CD8-positive, alpha-beta memory T cell (primary cell): ENCODE results near the gene FAM3B. TPM values are rescaled to one million over a fixed set of nuclear protein-coding genes. Genes with fewer than 3 reads are reported as not detected.
A peak's percentile ranks its signal among the peaks of the same experiment; 100 is the strongest.

Experiments
- CTCF ChIA-PET: fragments of 350-600 bp; sonication (Branson Sonifier 250); formaldehyde crosslinking; loops from one replicate; lab custom pipeline; 2021; ENCODE audit warnings: antibody characterized with exemption; lab: Charles Lee
- POLR2A ChIA-PET: fragments of 350-600 bp; sonication (Branson Sonifier 250); formaldehyde crosslinking; loops from one replicate; lab custom pipeline; 2021; ENCODE audit warnings: antibody characterized with exemption; lab: Charles Lee
- DNase-seq, 5 donors: peaks; one replicate each; pipeline versions ENCODE4 v3.0.0 to v3.0.0-alpha.2; 2020 to 2022; ENCODE audit warnings: mixed read lengths in 1 of 5
- H3K27ac ChIP-seq: one replicate; pipeline ENCODE4 v1.7.0; 2013; ENCODE audit warnings: low read depth, mild to moderate bottlenecking, low read length, moderate library complexity
- H3K27me3 ChIP-seq: 2 replicates; pipeline ENCODE4 v1.7.0; 2013; ENCODE audit warnings: low read length, mild to moderate bottlenecking; ENCODE audit not compliant: insufficient read depth, poor library complexity, severe bottlenecking
- H3K36me3 ChIP-seq: 2 replicates; pipeline ENCODE4 v1.7.0; 2013; ENCODE audit warnings: mild to moderate bottlenecking, low read length, moderate library complexity; ENCODE audit not compliant: insufficient read depth
- H3K4me1 ChIP-seq: 2 replicates; pipeline ENCODE4 v1.7.0; 2013; ENCODE audit warnings: mild to moderate bottlenecking, low read length, moderate library complexity; ENCODE audit not compliant: insufficient read depth
- H3K4me3 ChIP-seq: 2 replicates; pipeline ENCODE4 v1.7.0; 2013; ENCODE audit warnings: mild to moderate bottlenecking, low read length
- H3K9me3 ChIP-seq: 2 replicates; pipeline ENCODE4 v1.7.0; 2013; ENCODE audit warnings: mild to moderate bottlenecking, low read length
- H3K27ac Mint-ChIP-seq, 8 donors: one replicate each; pipeline ENCODE4 v1.8.0; 2020 to 2021; ENCODE audit warnings: mixed read lengths in 8 of 8, mild to moderate bottlenecking in 6 of 8, inconsistent platforms in 3 of 8, moderate library complexity in 3 of 8
- H3K27me3 Mint-ChIP-seq, 2 donors: one replicate each; pipeline ENCODE4 v1.8.0; 2020 to 2021; ENCODE audit warnings: mixed read lengths in 2 of 2, mild to moderate bottlenecking in 1 of 2, moderate library complexity in 1 of 2
- H3K36me3 Mint-ChIP-seq, 3 donors: one replicate each; pipeline ENCODE4 v1.8.0; 2020 to 2021; ENCODE audit warnings: mixed read lengths in 3 of 3, inconsistent platforms in 1 of 3, mild to moderate bottlenecking in 1 of 3
- H3K4me1 Mint-ChIP-seq, 3 donors: one replicate each; pipeline ENCODE4 v1.8.0; 2020 to 2021; ENCODE audit warnings: mixed read lengths in 3 of 3, inconsistent platforms in 1 of 3, mild to moderate bottlenecking in 1 of 3
- H3K4me3 Mint-ChIP-seq, 7 donors: one replicate each; pipeline ENCODE4 v1.8.0; 2020 to 2021; ENCODE audit warnings: mixed read lengths in 7 of 7, mild to moderate bottlenecking in 6 of 7, moderate library complexity in 4 of 7, inconsistent platforms in 2 of 7
- H3K9me3 Mint-ChIP-seq, 5 donors: one replicate each; pipeline ENCODE4 v1.8.0; 2020 to 2022; ENCODE audit warnings: mixed read lengths in 5 of 5, mild to moderate bottlenecking in 3 of 5, moderate library complexity in 2 of 5, inconsistent platforms in 1 of 5
- polyA plus RNA-seq: library from polyadenylated mRNA; unstranded; fragments of 300-500 nt; fragmentation: Illumina TruSeq; gene quantifications from one replicate; pipeline ENCODE4 v1.2.3, GENCODE V29; 2021
- total RNA-seq, 2 experiments: library from RNA; stranded (reverse); gene quantifications; one replicate each; pipeline ENCODE4 v1.2.3, GENCODE V29; 2021

Gene FAM3B
- total and polyA plus RNA-seq, 3 experiments from 2014 or later, result not detected

DNA sequence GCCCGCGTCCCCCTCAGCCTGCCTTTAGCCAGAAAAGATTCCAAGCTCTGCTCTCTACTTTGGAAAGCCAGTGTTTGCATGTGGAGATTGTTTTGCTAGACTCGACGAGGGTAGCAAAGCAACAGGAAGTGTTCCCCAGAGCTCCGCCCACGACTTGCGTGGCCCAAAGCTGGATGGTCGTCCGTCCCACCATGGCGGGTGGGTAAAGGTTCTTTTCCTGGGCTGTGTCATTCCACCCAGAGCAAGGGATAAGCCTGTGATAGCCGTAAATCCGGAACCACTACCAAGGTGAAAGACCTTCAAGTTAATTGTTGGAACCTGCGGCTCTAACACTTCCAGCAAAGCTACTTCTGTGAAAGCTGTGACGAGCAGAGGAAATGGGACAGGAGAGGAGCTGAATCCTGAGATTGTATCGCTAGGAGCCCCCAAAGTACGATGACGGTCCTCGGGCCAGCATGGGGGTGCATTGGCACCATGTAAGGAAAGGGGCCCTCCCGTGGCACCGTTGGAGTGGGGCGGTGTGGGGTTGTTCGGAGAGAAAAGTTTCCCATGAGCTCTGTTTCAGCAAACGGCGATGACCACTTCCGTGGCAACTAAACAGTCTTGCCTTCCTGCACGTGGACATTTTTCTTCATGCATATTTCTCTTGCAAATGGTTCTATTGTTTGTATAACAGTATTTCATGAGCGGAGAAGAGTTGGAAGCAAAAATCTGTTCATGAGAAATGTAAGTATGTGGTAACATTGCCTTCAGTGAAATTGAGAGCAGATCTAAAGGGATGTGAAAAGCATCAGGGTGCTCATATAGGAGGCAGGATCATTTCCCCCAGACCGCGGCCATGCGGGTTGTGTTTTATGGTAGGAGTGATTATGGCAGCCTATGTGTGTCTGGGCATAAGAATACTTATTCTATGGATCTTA, 53.6 kb downstream of the FAM3B start:
- POLR2A ChIA-PET, result interaction anchor here (1.2 to 2.7 kb wide), 4 partner anchors 8 to 56 kb away, joined by 3 to 21 read pairs (median 9); partner anchors contain the start of genes MX1 and MX2
- H3K9me3 ChIP-seq, result no peaks in the 10 kb centered on the region
- no peaks in the 10 kb centered on the region for H3K27me3 Mint-ChIP-seq
- peak overlapping the region; percentile 88 to 98 (median 94) for H3K27ac Mint-ChIP-seq
- no peaks in the 10 kb centered on the region for H3K36me3 ChIP-seq
- peak overlapping the region; percentile 49 for H3K27ac ChIP-seq
- peak overlapping the region; percentile 86 to 93 (median 88) for H3K4me3 Mint-ChIP-seq
- H3K9me3 Mint-ChIP-seq, result no peaks in the 10 kb centered on the region
- no peaks in the 10 kb centered on the region for H3K27me3 ChIP-seq
- CTCF ChIA-PET, result interaction anchor here (0.8 to 1.6 kb wide), 4 partner anchors 9 to 89 kb away, joined by 3 to 9 read pairs (median 4); partner anchors contain the start of gene MX1
- H3K4me1 ChIP-seq, result peaks cover 54% of the 10 kb centered on the region
- peak; percentile 7 to 69 (median 43) for DNase-seq
- H3K4me3 ChIP-seq, result peak overlapping the region; percentile 81
- H3K36me3 Mint-ChIP-seq, result peaks cover 2 to 54% (median 12%) of the 10 kb centered on the region in 3 donors
- H3K4me1 Mint-ChIP-seq, result peaks cover 48 to 84% (median 64%) of the 10 kb centered on the region in 3 donors

DNA sequence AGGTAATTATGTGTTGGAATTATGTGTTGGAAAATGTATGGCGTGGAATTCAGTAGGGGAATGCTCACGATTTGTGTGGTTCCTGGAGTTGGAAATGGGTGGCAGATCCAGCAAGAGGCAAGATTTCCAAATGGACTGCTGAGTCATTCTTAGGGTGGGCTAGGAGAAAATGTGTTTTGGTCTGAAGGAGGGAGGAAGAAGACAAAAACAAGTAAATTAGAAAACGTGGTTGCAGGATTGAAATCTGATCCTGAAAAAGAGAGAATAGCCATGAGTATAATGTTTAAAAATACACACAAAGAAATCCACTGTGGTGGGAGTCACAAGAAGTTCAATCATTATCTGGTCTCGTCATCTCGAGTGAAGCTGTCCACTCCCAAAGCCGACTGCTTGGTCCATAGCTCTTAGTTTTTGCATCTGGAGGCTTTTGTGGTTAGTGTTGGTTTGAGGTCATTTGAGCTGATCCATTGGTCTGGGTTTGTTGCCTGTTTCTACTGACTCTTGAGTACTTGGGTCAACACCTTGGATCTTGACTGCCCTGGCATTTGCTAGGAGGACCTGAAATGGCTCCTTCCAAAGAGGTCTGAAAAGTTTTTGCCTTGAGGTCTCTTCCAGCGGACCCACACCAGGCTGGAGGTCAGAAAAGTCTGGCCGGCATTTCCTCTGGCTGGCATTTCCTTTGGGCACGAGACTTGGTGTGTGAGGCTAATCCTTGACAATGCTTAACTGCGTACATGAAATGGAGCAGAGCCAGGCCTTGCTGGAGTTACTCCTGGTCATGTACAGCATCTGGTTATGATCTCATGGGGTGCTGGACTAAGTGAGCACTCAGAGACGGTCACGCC, 54.5 kb downstream of the FAM3B start:
- peak overlapping the region; percentile 69 to 95 (median 92) for H3K27ac Mint-ChIP-seq
- H3K9me3 ChIP-seq, result no peaks in the 10 kb centered on the region
- no peaks in the 10 kb centered on the region for H3K27me3 Mint-ChIP-seq
- ChIA-PET POLR2A (interaction anchor here (1.9 to 2.1 kb wide), 2 partner anchors 9 to 48 kb away, joined by 7 to 11 read pairs; partner anchors contain the start of gene MX2), CTCF (interaction anchor here (1.5 kb wide), 1 partner anchor 88 kb away, joined by 9 read pairs; no protein-coding TSS in a partner anchor)
- H3K4me3 ChIP-seq, result peak overlapping the region; percentile 81
- H3K4me3 Mint-ChIP-seq, result peak overlapping the region; percentile 86 to 93 (median 88)
- no peaks in the 10 kb centered on the region for H3K36me3 ChIP-seq
- H3K36me3 Mint-ChIP-seq, result peaks cover 0 to 46% (median 8%) of the 10 kb centered on the region in 3 donors
- peaks cover 46% of the 10 kb centered on the region for H3K4me1 ChIP-seq
- DNase-seq, result peak in 1 of 5 donors; percentile 13
- H3K27me3 ChIP-seq, result no peaks in the 10 kb centered on the region
- H3K27ac ChIP-seq, result no peak overlapping the region
- no peaks in the 10 kb centered on the region for H3K9me3 Mint-ChIP-seq
- peaks cover 46 to 76% (median 56%) of the 10 kb centered on the region in 3 donors for H3K4me1 Mint-ChIP-seq

DNA sequence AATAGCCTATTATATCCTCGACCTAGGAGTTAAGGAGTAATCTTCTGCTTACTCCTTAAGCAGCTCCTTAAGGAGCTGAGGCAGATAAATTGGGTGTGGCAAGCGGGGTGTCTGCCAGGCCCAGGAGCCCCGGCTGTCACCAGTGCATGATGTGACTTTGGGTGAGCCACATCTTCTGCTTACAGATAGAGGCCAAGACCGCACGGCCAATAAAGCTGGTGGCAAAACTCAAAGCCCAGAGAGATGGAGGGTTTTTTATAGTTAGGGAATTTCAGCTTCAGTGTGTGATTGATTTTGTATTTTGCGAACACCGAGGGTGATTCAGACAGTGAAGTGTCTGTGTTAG, 55.1 kb downstream of the FAM3B start:
- Histone ChIP-seq H3K27ac (no peak overlapping the region), H3K9me3 (no peaks in the 10 kb centered on the region), H3K4me1 (peaks cover 46% of the 10 kb centered on the region), H3K27me3 (no peaks in the 10 kb centered on the region), H3K4me3 (no peak overlapping the region), H3K36me3 (no peaks in the 10 kb centered on the region)
- ChIA-PET CTCF (interaction anchor here (1.9 kb wide), 1 partner anchor 21 kb away, joined by 5 read pairs; no protein-coding TSS in a partner anchor), POLR2A (interaction anchor here (0.9 to 2.1 kb wide), 3 partner anchors 9 to 11 kb away, joined by 3 to 11 read pairs (median 3); partner anchors contain the start of gene MX2)
- peak overlapping the region in 3 of 8 donors; percentile 42 to 95 (median 61) for H3K27ac Mint-ChIP-seq
- H3K36me3 Mint-ChIP-seq, result peaks cover 0 to 47% (median 12%) of the 10 kb centered on the region in 3 donors
- no peaks in the 10 kb centered on the region for H3K27me3 Mint-ChIP-seq
- H3K9me3 Mint-ChIP-seq, result no peaks in the 10 kb centered on the region
- DNase-seq, result no peak
- H3K4me1 Mint-ChIP-seq, result peaks cover 43 to 71% (median 53%) of the 10 kb centered on the region in 3 donors
- H3K4me3 Mint-ChIP-seq, result peak overlapping the region in 4 of 7 donors; percentile 88 to 93 (median 89)

DNA sequence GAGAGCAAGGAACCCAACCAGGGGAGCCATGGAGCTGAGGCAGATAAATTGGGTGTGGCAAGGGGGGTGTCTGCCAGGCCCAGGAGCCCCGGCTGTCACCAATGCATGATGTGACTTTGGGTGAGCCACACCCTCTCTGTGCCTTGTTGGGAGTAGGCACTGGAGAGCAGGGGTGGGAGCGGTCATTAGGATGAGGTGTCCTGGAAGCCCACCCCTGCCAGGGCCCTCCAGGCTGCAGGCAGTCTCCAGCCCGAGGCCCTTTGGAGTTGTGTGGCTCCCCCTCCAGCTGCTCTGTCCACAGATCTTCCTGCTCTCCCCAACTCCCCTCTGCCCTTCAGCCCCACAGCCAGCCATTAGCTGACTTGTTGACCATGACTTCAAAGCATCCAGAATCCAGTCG, 56.7 kb downstream of the FAM3B start:
- Mint-ChIP-seq H3K4me3 (no peak overlapping the region), H3K36me3 (peaks cover 5 to 48% (median 15%) of the 10 kb centered on the region in 3 donors), H3K9me3 (no peaks in the 10 kb centered on the region), H3K27ac (peak overlapping the region in 1 of 8 donors; percentile 67), H3K27me3 (no peaks in the 10 kb centered on the region), H3K4me1 (peaks cover 36 to 60% (median 43%) of the 10 kb centered on the region in 3 donors)
- peak in 1 of 5 donors; percentile 28 for DNase-seq
- ChIA-PET CTCF (interaction anchor here (0.7 to 1.9 kb wide), 2 partner anchors 20 to 355 kb away, joined by 3 to 5 read pairs; no protein-coding TSS in a partner anchor), POLR2A (interaction anchor here (1.3 kb wide), 1 partner anchor 53 kb away, joined by 3 read pairs; the partner anchor contains the start of gene MX1)
- H3K9me3 ChIP-seq, result no peaks in the 10 kb centered on the region
- H3K27me3 ChIP-seq, result no peaks in the 10 kb centered on the region
- H3K4me1 ChIP-seq, result peaks cover 44% of the 10 kb centered on the region
- H3K4me3 ChIP-seq, result no peak overlapping the region
- peaks cover 14% of the 10 kb centered on the region for H3K36me3 ChIP-seq
- H3K27ac ChIP-seq, result no peak overlapping the region

DNA sequence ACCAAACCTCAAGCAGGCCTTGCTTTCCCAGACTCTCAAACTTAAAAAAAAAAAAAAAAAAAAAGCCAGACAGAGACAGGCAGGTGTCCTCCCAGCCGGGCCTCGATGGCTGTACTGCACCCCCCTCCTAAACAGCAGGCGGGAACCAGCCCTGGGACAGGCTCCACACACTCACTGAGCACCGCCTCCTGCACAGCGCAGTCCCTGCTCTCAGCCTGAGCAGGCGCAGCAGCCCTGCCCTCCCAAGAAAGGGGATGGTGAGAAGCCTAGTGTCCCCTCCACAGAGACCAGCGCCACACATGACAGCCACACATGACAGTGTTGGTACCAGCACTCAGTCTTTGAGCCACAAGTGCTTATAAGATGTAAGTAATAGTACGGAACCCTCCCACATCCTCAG, 57.2 kb downstream of the FAM3B start:
- POLR2A ChIA-PET, result no interaction called here
- Mint-ChIP-seq H3K4me1 (peaks cover 32 to 55% (median 38%) of the 10 kb centered on the region in 3 donors), H3K27me3 (no peaks in the 10 kb centered on the region), H3K27ac (peak overlapping the region in 1 of 8 donors; percentile 52), H3K4me3 (peak overlapping the region in 2 of 7 donors; percentile 18 to 19), H3K36me3 (peaks cover 5 to 51% (median 13%) of the 10 kb centered on the region in 3 donors), H3K9me3 (no peaks in the 10 kb centered on the region)
- Histone ChIP-seq H3K27ac (no peak overlapping the region), H3K36me3 (peaks cover 14% of the 10 kb centered on the region), H3K4me3 (no peak overlapping the region), H3K4me1 (peaks cover 39% of the 10 kb centered on the region), H3K9me3 (no peaks in the 10 kb centered on the region), H3K27me3 (no peaks in the 10 kb centered on the region)
- DNase-seq, result peak in 1 of 5 donors; percentile 7
- CTCF ChIA-PET, result interaction anchor here (0.7 to 1.9 kb wide), 2 partner anchors 19 to 355 kb away, joined by 3 to 5 read pairs; no protein-coding TSS in a partner anchor

DNA sequence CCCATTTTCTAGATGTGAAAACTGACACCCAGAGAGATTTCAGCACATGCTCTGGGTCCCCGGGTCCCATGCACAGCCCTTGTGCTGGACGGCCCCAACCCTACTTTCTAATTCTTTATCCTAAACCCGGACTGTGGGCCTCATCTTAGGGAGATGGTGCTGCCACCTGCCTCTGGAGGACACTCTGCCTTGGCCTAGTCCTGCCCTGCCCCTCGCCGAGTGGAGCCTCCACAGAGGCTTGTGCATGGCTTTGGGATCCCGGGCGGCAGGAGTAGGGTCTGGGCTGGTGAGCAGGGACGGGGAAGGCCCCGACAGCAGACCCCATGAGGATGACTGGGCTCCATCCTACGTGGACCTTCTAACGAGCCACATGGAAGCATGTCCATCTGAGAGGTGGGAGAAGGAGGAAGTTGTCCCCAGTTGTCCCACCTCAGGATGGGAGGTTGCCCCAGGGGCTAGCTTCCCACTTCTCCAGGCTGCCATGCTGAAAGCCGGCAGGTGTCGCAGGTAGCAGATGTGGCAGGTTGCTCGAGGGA, 57.6 kb downstream of the FAM3B start:
- peak in 1 of 5 donors; percentile 39 for DNase-seq
- Mint-ChIP-seq H3K4me3 (peak overlapping the region in 2 of 7 donors; percentile 19 to 44), H3K27ac (peak overlapping the region in 2 of 8 donors; percentile 52 to 78), H3K27me3 (no peaks in the 10 kb centered on the region), H3K36me3 (peaks cover 5 to 55% (median 13%) of the 10 kb centered on the region in 3 donors), H3K9me3 (no peaks in the 10 kb centered on the region), H3K4me1 (peaks cover 28 to 50% (median 33%) of the 10 kb centered on the region in 3 donors)
- Histone ChIP-seq H3K9me3 (no peaks in the 10 kb centered on the region), H3K4me1 (peaks cover 35% of the 10 kb centered on the region), H3K4me3 (no peak overlapping the region), H3K36me3 (peaks cover 14% of the 10 kb centered on the region), H3K27me3 (no peaks in the 10 kb centered on the region), H3K27ac (no peak overlapping the region)
- ChIA-PET POLR2A (no interaction called here), CTCF (no interaction called here)
